HEK293 (cell line): Measurements from ENCODE around the gene ZNF83.
"Not testable (repeated sequence)": the region's sequence is repeated elsewhere in the genome, so short reads cannot be mapped to it uniquely, and the experiment has no call there.

Experiments
- CTCF ChIA-PET: fragments of 350-600 bp; formaldehyde crosslinking; extraction: SDS; loops from one replicate; lab custom pipeline; 2021; ENCODE audit warnings: antibody characterized with exemption; lab: Yijun Ruan, JAX
- POLR2A ChIA-PET: fragments of 300-600 bp; formaldehyde crosslinking; extraction: SDS; loops from one replicate; lab custom pipeline; 2020; ENCODE audit warnings: antibody characterized with exemption, inconsistent platforms; lab: Yijun Ruan, JAX
- H3K27ac ChIP-seq: fragments of 200-500 bp; sonication (Bioruptor generic); 2 replicates; pipeline ENCODE4 v1.5.1; 2014; ENCODE audit warnings: low read depth, low read length, control low read depth, inconsistent platforms; ENCODE audit errors: extremely low read depth
- H3K36me3 ChIP-seq, 2 experiments: fragments of 200-500 bp in 1 of 2; sonication (Bioruptor generic) in 1 of 2; 1 replicate in 1 of 2; 2 replicates in 1 of 2; pipeline ENCODE4 v1.5.1; 2014 to 2017; ENCODE audit warnings: inconsistent platforms in 2 of 2, low read length in 2 of 2; ENCODE audit not compliant: control insufficient read depth in 2 of 2, insufficient read depth in 1 of 2
- H3K4me1 ChIP-seq: fragments of 200-500 bp; sonication (Bioruptor generic); 2 replicates; pipeline ENCODE4 v1.5.1; 2014; ENCODE audit warnings: mild to moderate bottlenecking, low read length, inconsistent platforms; ENCODE audit not compliant: control insufficient read depth, insufficient read depth
- H3K4me3 ChIP-seq: 2 replicates; pipeline ENCODE4 v1.5.1; 2011; ENCODE audit warnings: low read depth, mild to moderate bottlenecking, control low read depth, low read length, moderate library complexity
- H3K9me3 ChIP-seq: fragments of 200-500 bp; sonication (Bioruptor generic); 2 replicates; pipeline ENCODE4 v1.5.1; 2014; ENCODE audit warnings: low read depth, low read length, inconsistent platforms; ENCODE audit not compliant: control insufficient read depth, insufficient read depth
- BCL11A ChIP-seq: fragments of 450-650 bp; formaldehyde crosslinking; IDR thresholded peaks from 2 replicates; pipeline ENCODE4 v1.5.1; 2016; ENCODE audit warnings: low read depth, missing biosample characterization, missing genetic modification characterization
- IKZF3 ChIP-seq: fragments of 450-650 bp; IDR thresholded peaks from 2 replicates; pipeline ENCODE4 v1.5.0; 2018; ENCODE audit warnings: missing biosample characterization, mild to moderate bottlenecking, missing genetic modification characterization, moderate library complexity
- KLF17 ChIP-seq: fragments of 450-650 bp; formaldehyde crosslinking; IDR thresholded peaks from 2 replicates; pipeline ENCODE4 v1.5.1; 2016; ENCODE audit warnings: missing biosample characterization, missing genetic modification characterization
- OSR2 ChIP-seq: fragments of 450-650 bp; formaldehyde crosslinking; IDR thresholded peaks from 2 replicates; pipeline ENCODE4 v1.5.1; 2016; ENCODE audit warnings: missing biosample characterization, missing genetic modification characterization
- OVOL3 ChIP-seq: fragments of 450-650 bp; formaldehyde crosslinking; IDR thresholded peaks from 2 replicates; pipeline ENCODE4 v1.5.1; 2016; ENCODE audit warnings: missing biosample characterization, missing genetic modification characterization
- PRDM1 ChIP-seq: fragments of 450-650 bp; formaldehyde crosslinking; IDR thresholded peaks from 2 replicates; pipeline ENCODE4; 2016; ENCODE audit warnings: missing biosample characterization, missing genetic modification characterization
- SP7 ChIP-seq: fragments of 450-650 bp; formaldehyde crosslinking; IDR thresholded peaks from 2 replicates; pipeline ENCODE4 v1.5.1; 2016; ENCODE audit warnings: missing biosample characterization, missing genetic modification characterization
- ZBTB6 ChIP-seq: fragments of 450-650 bp; formaldehyde crosslinking; IDR thresholded peaks from 2 replicates; pipeline ENCODE4 v1.5.1; 2017; ENCODE audit warnings: missing biosample characterization, missing genetic modification characterization
- ZNF140 ChIP-seq: fragments of 450-650 bp; formaldehyde crosslinking; IDR thresholded peaks from 2 replicates; pipeline ENCODE4 v1.5.1; 2016; ENCODE audit warnings: missing biosample characterization, missing genetic modification characterization
- ZNF146 ChIP-seq: fragments of 450-650 bp; formaldehyde crosslinking; IDR thresholded peaks from 2 replicates; pipeline ENCODE4 v1.5.1; 2016; ENCODE audit warnings: missing biosample characterization, missing genetic modification characterization
- ZNF335 ChIP-seq: fragments of 450-650 bp; formaldehyde crosslinking; conservative IDR thresholded peaks from 2 replicates; pipeline ENCODE4 v1.5.1; 2016; ENCODE audit warnings: missing biosample characterization, missing genetic modification characterization
- ZNF48 ChIP-seq: fragments of 450-650 bp; formaldehyde crosslinking; IDR thresholded peaks from 2 replicates; pipeline ENCODE4 v1.5.1; 2016; ENCODE audit warnings: missing biosample characterization, missing genetic modification characterization
- ZNF513 ChIP-seq: fragments of 450-650 bp; IDR thresholded peaks from 2 replicates; pipeline ENCODE4 v1.5.1; 2018; ENCODE audit warnings: missing biosample characterization, missing genetic modification characterization
- ZNF530 ChIP-seq: fragments of 450-650 bp; formaldehyde crosslinking; IDR thresholded peaks from 2 replicates; pipeline ENCODE4 v1.5.1; 2016; ENCODE audit warnings: low read depth, missing biosample characterization, missing genetic modification characterization
- ZNF600 ChIP-seq: fragments of 450-650 bp; formaldehyde crosslinking; IDR thresholded peaks from 2 replicates; pipeline ENCODE4 v1.5.1; 2016; ENCODE audit warnings: missing biosample characterization, missing genetic modification characterization
- ZNF677 ChIP-seq: fragments of 450-650 bp; IDR thresholded peaks from 2 replicates; pipeline ENCODE4 v1.5.0; 2018; ENCODE audit warnings: missing biosample characterization, mild to moderate bottlenecking, missing genetic modification characterization, moderate library complexity
- ZNF704 ChIP-seq: fragments of 450-650 bp; formaldehyde crosslinking; IDR thresholded peaks from 2 replicates; pipeline ENCODE4 v1.5.1; 2016; ENCODE audit warnings: missing biosample characterization, missing genetic modification characterization
- ZNF747 ChIP-seq: fragments of 450-650 bp; formaldehyde crosslinking; IDR thresholded peaks from 2 replicates; pipeline ENCODE4 v1.5.1; 2016; ENCODE audit warnings: missing biosample characterization, missing genetic modification characterization

ZNF83 gene

GRCh38 chr19:52679598-52679997 is 41.4 kb upstream of the ZNF83 start:
- H3K4me3 ChIP-seq, result no peak overlapping the region
- no peak overlapping the region for H3K27ac ChIP-seq
- CTCF ChIA-PET, result no interaction called here
- H3K4me1 ChIP-seq, result no peaks in the 10 kb centered on the region
- H3K9me3 ChIP-seq, result no peaks in the 10 kb centered on the region; the same call in 1 of the 2 replicates
- H3K36me3 ChIP-seq, result peaks cover 0 to 20% of the 10 kb centered on the region in 2 experiments; a peak in 1 of 3 replicates
- peak; percentile 15; the same call in 1 of the 2 replicates for TF ChIP-seq ZNF140 (tag by site-specific recombination)
- no peak for TF ChIP-seq ZNF513
- TF ChIP-seq, all 188 proteins: peak for 1
- POLR2A ChIA-PET, result no interaction called here

- peaks cover 0 to 13% of the 10 kb centered on the region in 2 experiments; a peak in 1 of 3 replicates for H3K36me3 ChIP-seq
- H3K4me1 ChIP-seq, POLR2A ChIA-PET, CTCF ChIA-PET, H3K27ac ChIP-seq, H3K4me3 ChIP-seq, H3K9me3 ChIP-seq: not testable (repeated sequence)
Observed at GRCh38 chr19:52675239-52675638, 37.1 kb upstream of the ZNF83 start.

GRCh38 chr19:52673014-52673413 is 34.9 kb upstream of the ZNF83 start:
- Histone ChIP-seq H3K4me1 (no peaks in the 10 kb centered on the region), H3K9me3 (no peaks in the 10 kb centered on the region), H3K27ac (no peak overlapping the region), H3K4me3 (no peak overlapping the region), H3K36me3 (peaks cover 0 to 7% of the 10 kb centered on the region in 2 experiments; a peak in 1 of 3 replicates)
- TF ChIP-seq ZNF48 (tag by site-specific recombination), result no peak
- no peak for TF ChIP-seq ZNF704 (tag by site-specific recombination)
- no peak for TF ChIP-seq ZNF335
- no peak for TF ChIP-seq ZNF146 (tag by site-specific recombination)
- no peak for TF ChIP-seq OSR2 (tag by site-specific recombination)
- no peak for TF ChIP-seq OVOL3
- TF ChIP-seq ZNF513, result no peak
- TF ChIP-seq ZNF747, result no peak
- TF ChIP-seq IKZF3 (tag by site-specific recombination), result no peak
- no peak for TF ChIP-seq ZNF600 (tag by site-specific recombination)
- no peak for TF ChIP-seq ZBTB6 (tag by site-specific recombination)
- no peak for TF ChIP-seq KLF17 (tag by site-specific recombination)
- no peak for TF ChIP-seq SP7
- TF ChIP-seq BCL11A (tag by site-specific recombination), result no peak
- no peak for TF ChIP-seq PRDM1 (tag by site-specific recombination)
- TF ChIP-seq ZNF677 (tag by site-specific recombination), result no peak
- no peak for TF ChIP-seq ZNF530 (tag by site-specific recombination)
- POLR2A ChIA-PET, result no interaction called here
- CTCF ChIA-PET, result interaction anchor here (0.6 kb wide), 1 partner anchor 744 kb away, joined by 4 read pairs; no protein-coding TSS in a partner anchor
